Islet precursor cell (in vitro differentiated cells): ENCODE measurements around the gene FNIP1.
"Not testable (repeated sequence)": the region's sequence is repeated elsewhere in the genome, so short reads cannot be mapped to it uniquely, and the experiment has no call there.

Source experiments
- DNase-seq: peaks from one replicate; pipeline ENCODE4 v3.0.0-alpha.2; 2018

Gene FNIP1

GRCh38 chr5:131749723-131750470, 46.9 kb downstream of the FNIP1 start:
- DNase-seq: no peak

DNA sequence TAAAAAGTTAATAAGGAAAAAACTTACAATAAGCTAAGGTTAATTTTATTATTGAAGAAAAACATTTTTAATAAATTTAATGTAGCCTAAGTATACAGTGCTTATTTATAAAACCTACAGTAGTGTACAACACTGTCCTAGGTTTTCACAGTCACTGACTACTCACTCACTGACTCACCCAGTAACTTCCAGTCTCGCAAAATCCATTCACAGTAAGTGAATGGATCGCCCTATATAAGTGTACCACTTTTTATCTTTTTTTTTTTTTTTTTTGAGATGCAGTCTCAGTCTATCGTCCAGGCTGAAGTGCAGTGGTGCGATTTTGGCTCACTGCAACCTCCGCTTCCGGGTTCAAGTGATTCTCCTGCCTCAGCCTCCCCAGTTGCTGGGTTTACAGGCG, 47.7 kb downstream of the FNIP1 start:
- no peak for DNase-seq

DNA sequence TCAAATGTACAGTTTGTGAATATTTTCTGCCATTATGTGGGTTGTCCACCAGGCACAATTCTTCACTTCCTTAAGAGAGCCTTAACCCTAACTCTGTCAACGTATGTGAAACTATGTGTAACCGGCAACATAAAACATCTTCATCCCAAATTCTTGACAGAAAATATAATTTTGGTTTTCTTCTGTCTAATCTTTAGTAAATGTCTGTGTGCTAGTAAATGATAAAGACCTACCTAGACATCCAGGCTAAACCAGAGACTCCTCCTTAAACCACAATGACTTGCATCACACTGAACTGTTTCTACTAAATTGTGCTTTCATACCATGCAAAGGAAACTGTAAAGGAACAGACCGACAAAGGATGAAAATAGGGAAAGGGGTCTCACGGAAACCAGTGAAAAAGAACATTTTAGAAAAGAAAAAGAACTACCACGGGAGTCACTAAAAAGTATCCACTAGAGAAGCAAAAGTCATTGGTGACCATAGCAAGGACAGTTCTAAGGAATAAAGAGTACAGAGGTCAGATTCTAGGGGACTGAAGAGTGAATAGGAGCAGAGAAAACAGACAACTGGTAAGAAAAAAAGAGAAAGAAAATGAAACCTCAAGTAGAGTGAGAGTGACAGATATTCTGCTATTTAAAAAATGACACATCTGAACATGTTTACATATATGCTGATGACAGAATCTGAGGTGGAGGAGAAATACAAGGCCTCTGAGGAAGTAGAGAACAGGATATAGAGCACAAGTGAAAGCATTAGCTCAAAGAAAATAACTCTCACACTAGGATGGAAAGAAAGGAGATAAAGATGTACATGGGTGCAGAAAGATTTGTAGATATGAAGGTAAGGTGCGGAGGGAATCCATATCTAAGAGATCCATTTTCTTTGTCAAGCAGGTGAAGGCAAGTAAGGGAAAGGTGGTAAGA, 49.4 kb downstream of the FNIP1 start:
- no peak for DNase-seq

GRCh38 chr5:131746423-131746822, 50.4 kb downstream of the FNIP1 start:
- DNase-seq: no peak

- DNase-seq: no peak
Observed at GRCh38 chr5:131745703-131746102, 51.1 kb downstream of the FNIP1 start.

DNA sequence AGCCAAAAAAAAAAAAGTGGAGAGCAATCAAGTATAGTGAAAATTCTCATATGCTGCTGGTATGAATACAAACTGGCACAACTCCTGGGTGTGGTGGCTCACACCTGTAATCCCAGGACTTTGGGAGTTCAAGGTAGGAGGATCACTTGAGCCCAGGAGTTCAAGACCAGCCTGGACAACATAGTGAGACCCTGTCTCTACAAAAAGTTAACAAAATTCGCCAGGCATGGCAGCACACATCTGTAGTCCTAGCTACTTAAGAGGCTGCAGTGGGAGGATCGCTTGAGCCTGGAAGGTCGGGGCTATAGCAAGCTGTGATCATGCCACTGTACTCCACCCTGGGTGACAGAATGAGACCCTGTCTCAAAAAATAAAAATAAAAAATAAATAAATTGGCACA, 51.7 kb downstream of the FNIP1 start:
- no peak for DNase-seq

DNA sequence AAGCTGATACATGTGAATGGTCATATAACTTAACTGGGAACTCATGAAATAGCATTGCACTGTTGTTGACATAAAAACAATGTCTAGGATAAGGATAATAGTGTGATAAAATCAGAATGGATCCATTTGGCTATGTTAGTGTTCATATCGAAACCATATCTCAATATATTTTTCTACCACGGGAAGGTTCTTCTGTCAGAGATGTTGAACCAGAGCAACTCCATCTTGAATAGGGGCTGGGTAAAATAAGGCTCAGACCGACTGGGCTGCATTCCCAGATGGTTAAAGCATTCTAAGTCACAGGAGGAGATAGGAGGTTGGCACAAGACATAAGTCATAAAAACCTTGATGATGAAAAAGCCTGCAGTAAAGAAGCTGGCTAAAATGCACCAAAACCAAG, 56.3 kb downstream of the FNIP1 start:
- DNase-seq: no peak

DNA sequence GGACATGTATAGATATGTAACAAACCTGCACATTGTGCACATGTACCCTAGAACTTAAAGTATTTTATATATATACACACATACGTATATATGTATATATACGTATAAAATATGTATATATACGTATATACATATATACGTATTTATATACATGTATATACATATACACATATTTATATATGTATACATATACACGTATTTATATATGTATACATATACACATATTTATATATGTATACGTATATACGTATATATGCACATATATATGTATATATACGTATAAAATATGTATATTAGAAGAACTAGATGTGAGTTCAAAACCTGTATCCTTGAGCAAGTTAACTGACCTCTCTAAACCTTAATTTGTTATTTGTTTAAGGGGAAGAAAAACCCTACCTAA, 61.4 kb downstream of the FNIP1 start:
- no peak for DNase-seq

DNA sequence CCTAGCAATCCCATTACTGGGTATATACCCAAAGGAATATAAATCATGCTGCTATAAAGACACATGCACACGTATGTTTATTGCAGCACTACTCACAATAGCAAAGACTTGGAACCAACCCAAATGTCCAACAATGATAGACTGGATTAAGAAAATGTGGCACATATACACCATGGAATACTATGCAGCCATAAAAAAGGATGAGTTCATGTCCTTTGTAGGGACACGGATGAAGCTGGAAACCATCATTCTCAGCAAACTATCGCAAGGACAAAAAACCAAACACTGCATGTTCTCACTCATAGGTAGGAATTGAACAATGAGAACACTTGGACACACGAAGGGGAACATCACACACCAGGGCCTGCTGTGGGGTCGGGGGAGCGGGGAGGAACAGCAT, 61.9 kb downstream of the FNIP1 start:
- DNase-seq: not testable (repeated sequence)

GRCh38 chr5:131729292-131729691, 67.5 kb downstream of the FNIP1 start:
- DNase-seq: not testable (repeated sequence)

- DNase-seq: not testable (repeated sequence)
Observed at GRCh38 chr5:131724089-131724488, 72.7 kb downstream of the FNIP1 start.

DNA sequence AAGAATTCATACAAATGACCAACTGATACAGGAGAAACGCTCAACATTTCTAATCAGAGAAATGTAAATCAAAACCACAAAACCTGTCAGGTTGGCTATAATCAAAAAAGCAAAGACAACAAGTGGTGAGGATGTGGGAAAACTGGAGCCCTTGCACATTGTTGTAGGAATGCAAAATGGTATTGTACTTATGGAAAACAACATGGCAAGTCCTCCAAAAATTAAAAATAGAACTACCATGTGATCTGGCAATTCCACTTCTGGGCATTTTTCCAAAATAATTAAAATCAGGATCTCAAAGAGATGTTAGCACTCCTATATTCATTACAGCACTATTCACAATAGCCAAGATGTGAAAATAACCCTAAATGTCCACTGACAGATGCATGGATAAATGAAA, 76.1 kb downstream of the FNIP1 start:
- DNase-seq: no peak

DNA sequence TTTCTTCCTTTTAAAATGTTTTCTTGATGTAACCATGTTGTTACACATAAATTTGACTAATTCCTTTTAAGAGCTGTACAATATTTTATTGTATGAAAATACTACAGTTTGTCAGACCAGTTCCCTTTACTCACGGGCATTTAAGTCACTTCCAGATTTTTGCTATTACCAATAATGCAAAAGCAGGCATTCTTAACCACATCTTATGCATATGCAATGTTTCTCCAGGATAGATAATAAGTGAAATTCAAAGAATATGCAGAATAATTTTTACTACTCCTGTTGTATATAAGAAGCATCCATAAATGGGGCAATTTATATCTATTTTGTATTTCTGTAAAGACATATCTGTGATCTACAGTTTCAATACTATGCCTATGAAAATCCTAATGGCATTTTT, 77.3 kb downstream of the FNIP1 start:
- DNase-seq: no peak

GRCh38 chr5:131718487-131719014, 78.3 kb downstream of the FNIP1 start:
- no peak for DNase-seq

GRCh38 chr5:131717164-131717563, 79.7 kb downstream of the FNIP1 start:
- not testable (repeated sequence) for DNase-seq

- no peak for DNase-seq
Observed at GRCh38 chr5:131716650-131717049, 80.2 kb downstream of the FNIP1 start.

DNA sequence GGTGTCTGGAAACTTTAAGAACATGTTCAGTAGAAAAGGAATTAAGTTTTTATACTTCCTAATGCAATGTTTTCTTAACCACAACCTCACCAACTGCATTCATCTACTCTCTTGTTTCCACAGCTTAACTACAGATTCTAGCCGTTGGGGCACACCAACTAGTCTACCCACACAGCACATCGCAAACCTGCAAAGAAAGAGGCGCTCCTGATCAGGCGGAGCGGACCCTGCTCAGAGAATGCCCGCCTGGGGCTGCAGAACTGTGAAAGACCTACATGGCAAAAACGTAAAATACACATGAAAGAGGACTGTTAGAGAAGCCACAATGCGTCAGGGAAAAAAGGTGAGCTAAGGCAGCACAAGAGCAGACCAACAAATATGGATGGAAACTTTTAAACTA, 86.4 kb downstream of the FNIP1 start:
- no peak for DNase-seq

- no peak for DNase-seq
Observed at GRCh38 chr5:131709043-131709442, 87.8 kb downstream of the FNIP1 start.

- no peak for DNase-seq
Observed at GRCh38 chr5:131706281-131706680, 90.5 kb downstream of the FNIP1 start.

DNA sequence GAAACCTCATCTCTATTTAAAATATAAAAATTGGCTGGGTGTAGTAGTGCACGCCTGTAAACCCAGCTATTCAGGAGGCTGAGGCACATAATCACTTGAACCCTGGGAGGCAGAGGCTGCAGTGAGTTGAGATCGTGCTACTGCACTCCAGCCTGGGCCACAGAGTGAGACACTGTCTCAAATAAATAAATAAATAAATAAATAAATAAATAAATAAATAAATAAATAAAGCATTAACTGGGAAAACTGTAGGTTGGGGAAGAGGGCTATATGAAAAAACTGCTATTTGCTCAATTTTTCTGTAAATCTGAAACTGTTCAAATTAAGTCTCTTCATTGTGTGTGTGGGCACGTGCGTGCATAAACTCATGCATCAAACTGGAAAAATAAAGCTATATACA, 101.9 kb downstream of the FNIP1 start:
- DNase-seq: no peak

- no peak for DNase-seq
Observed at GRCh38 chr5:131693894-131694293, 102.9 kb downstream of the FNIP1 start.

DNA sequence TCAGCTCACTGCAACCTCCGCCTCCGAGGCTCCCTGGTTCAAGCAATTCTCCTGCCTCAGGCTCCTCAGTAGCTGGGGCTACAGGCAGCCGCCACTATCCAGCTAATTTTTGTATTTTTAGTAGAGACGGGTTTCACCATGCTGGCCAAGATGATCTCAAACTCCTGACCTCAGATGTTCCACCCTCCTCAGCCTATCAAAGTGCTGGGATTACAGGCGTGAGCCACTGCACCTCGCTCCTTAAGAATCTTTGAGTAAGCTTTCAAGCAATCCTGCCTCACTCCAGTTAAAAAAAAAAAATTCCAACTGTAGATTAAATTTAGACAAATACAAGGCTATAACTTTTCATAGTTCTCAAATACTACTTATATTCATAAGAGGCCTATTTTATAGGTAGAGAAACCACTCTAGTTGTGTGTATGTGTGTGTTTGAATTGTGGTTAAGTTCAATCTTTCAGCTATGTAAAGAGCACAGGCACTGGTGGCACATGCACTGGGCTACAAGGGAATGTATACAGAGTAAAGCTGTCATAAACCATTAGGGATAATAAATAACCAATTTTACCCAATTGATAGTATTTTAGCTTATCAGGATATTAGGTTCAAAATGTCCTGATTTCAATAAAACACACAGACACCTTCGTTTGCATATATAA, 111.2 kb downstream of the FNIP1 start:
- no peak for DNase-seq

- DNase-seq: no peak
Observed at GRCh38 chr5:131684595-131684994, 112.2 kb downstream of the FNIP1 start.
